Fibroblast of lung (primary cell): Measurements from ENCODE around the gene DRAXIN. TPM values are rescaled to one million over a fixed set of nuclear protein-coding genes. Genes with fewer than 3 reads are reported as not detected.

ENCODE experiments used
- DNase-seq, 2 donors: peaks; one replicate each; pipeline versions ENCODE4 v3.0.0 to v3.0.0-alpha.2; 2010; ENCODE audit warnings: low read depth in 2 of 2
- H2AFZ ChIP-seq: 2 replicates; pipeline ENCODE4 v1.5.1; 2012; ENCODE audit warnings: low read length, control low read depth, inconsistent platforms
- H3K27ac ChIP-seq: 2 replicates; pipeline ENCODE4 v1.5.1; 2011; ENCODE audit warnings: low read length, control low read depth; ENCODE audit not compliant: insufficient read depth
- H3K27me3 ChIP-seq: 2 replicates; pipeline ENCODE4 v1.5.1; 2011; ENCODE audit warnings: mild to moderate bottlenecking, low read length; ENCODE audit not compliant: control insufficient read depth, insufficient read depth
- H3K36me3 ChIP-seq: 2 replicates; pipeline ENCODE4 v1.5.1; 2011; ENCODE audit warnings: low read length; ENCODE audit not compliant: control insufficient read depth, insufficient read depth
- H3K4me1 ChIP-seq: 2 replicates; pipeline ENCODE4 v1.5.1; 2011; ENCODE audit warnings: low read length; ENCODE audit not compliant: control insufficient read depth, insufficient read depth; ENCODE audit errors: extremely low read depth
- H3K4me2 ChIP-seq: 2 replicates; pipeline ENCODE4 v1.5.1; 2011; ENCODE audit warnings: low read length, control low read depth; ENCODE audit not compliant: insufficient read depth; ENCODE audit errors: extremely low read depth
- H3K4me3 ChIP-seq, 4 experiments: fragments of 200-600 bp in 1 of 4; sonication (generic) in 1 of 4; replicated peaks in 1 of 4; 2 replicates each; pipeline ENCODE4 v1.5.1; 2011 to 2016; ENCODE audit warnings: low read length in 4 of 4, low read depth in 3 of 4, mild to moderate bottlenecking in 3 of 4, control low read depth in 2 of 4, inconsistent platforms in 1 of 4, mixed read lengths in 1 of 4; ENCODE audit not compliant: insufficient read depth in 1 of 4; ENCODE audit errors: control extremely low read depth in 1 of 4
- H3K79me2 ChIP-seq: 2 replicates; pipeline ENCODE4 v1.5.1; 2012; ENCODE audit warnings: mild to moderate bottlenecking, low read length, inconsistent platforms; ENCODE audit not compliant: control insufficient read depth, insufficient read depth
- H3K9ac ChIP-seq: 2 replicates; pipeline ENCODE4 v1.5.1; 2011; ENCODE audit warnings: mild to moderate bottlenecking, low read length, control low read depth; ENCODE audit not compliant: insufficient read depth
- H3K9me3 ChIP-seq: 2 replicates; pipeline ENCODE4 v1.5.1; 2012; ENCODE audit warnings: low read depth, low read length; ENCODE audit not compliant: control insufficient read depth, insufficient read depth
- H4K20me1 ChIP-seq: 2 replicates; pipeline ENCODE4 v1.5.1; 2011; ENCODE audit warnings: low read length; ENCODE audit not compliant: control insufficient read depth, insufficient read depth; ENCODE audit errors: extremely low read depth
- EZH2 ChIP-seq: IDR thresholded peaks from 2 replicates; pipeline ENCODE4 v1.5.1; 2012; ENCODE audit warnings: low read length, control low read depth, mild to moderate bottlenecking; ENCODE audit errors: missing control alignments
- polyA plus RNA-seq, 2 donors: library from polyadenylated mRNA; depleted of rRNA in 1 of 2; stranded (reverse) in 1 of 2; unstranded in 1 of 2; fragments of >200 nt; gene quantifications; 2 replicates each; pipeline ENCODE4 v1.2.1, GENCODE V29; 2011 to 2012; ENCODE audit warnings: missing spikeins in 1 of 2
- total RNA-seq: library from RNA; depleted of rRNA; stranded (reverse); fragments of >200 nt; gene quantifications from 2 replicates; pipeline ENCODE4 v1.2.1, GENCODE V29; 2014
- TF ChIP-seq, protein P1 (sequence below), 2 donors: IDR thresholded peaks in 1 of 2; conservative IDR thresholded peaks in 1 of 2; 1 replicate in 1 of 2; 2 replicates in 1 of 2; pipeline ENCODE4 v1.5.1; 2011 to 2012; ENCODE audit warnings: low read length in 2 of 2, control low read depth in 1 of 2, inconsistent platforms in 1 of 2, low read depth in 1 of 2, mild to moderate bottlenecking in 1 of 2

The DRAXIN gene
- total and polyA plus RNA-seq, 2 donors (not counting 1 experiment from before 2014, with no cell fraction given), result 0.03 to 0.50 TPM

- TF ChIP-seq, protein P1, sequence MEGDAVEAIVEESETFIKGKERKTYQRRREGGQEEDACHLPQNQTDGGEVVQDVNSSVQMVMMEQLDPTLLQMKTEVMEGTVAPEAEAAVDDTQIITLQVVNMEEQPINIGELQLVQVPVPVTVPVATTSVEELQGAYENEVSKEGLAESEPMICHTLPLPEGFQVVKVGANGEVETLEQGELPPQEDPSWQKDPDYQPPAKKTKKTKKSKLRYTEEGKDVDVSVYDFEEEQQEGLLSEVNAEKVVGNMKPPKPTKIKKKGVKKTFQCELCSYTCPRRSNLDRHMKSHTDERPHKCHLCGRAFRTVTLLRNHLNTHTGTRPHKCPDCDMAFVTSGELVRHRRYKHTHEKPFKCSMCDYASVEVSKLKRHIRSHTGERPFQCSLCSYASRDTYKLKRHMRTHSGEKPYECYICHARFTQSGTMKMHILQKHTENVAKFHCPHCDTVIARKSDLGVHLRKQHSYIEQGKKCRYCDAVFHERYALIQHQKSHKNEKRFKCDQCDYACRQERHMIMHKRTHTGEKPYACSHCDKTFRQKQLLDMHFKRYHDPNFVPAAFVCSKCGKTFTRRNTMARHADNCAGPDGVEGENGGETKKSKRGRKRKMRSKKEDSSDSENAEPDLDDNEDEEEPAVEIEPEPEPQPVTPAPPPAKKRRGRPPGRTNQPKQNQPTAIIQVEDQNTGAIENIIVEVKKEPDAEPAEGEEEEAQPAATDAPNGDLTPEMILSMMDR (conservative IDR thresholded peaks at IDR 0.05 in 1 of 2, IDR thresholded peaks at IDR 0.05 in 1 of 2; ENCODE audit: low read depth in 1 of 2, low read length in 2 of 2), result no peak
- no peak for TF ChIP-seq EZH2
- no peaks in the 10 kb centered on the region for H3K79me2 ChIP-seq
- H3K4me3 ChIP-seq, result no peak overlapping the region
- H4K20me1 ChIP-seq, result no peaks in the 10 kb centered on the region
- H3K27me3 ChIP-seq, result peaks cover 34% of the 10 kb centered on the region
- H3K36me3 ChIP-seq, result no peaks in the 10 kb centered on the region
- no peak overlapping the region for H3K9ac ChIP-seq
- H3K4me2 ChIP-seq, result no peak overlapping the region
- peaks cover 8% of the 10 kb centered on the region for H3K4me1 ChIP-seq
- H2AFZ ChIP-seq, result no peak overlapping the region
- H3K9me3 ChIP-seq, result no peaks in the 10 kb centered on the region
- no peak for DNase-seq
- H3K27ac ChIP-seq, result no peak overlapping the region
These were observed 3.0 kb upstream of the DRAXIN start for GRCh38 chr1:11688506-11688905.

GRCh38 chr1:11690397-11691301, 861 bp upstream of the DRAXIN start:
- Histone ChIP-seq H2AFZ (no peak overlapping the region), H3K4me1 (peaks cover 8% of the 10 kb centered on the region), H3K79me2 (no peaks in the 10 kb centered on the region), H3K9me3 (no peaks in the 10 kb centered on the region), H4K20me1 (no peaks in the 10 kb centered on the region), H3K27me3 (peaks cover 43% of the 10 kb centered on the region), H3K36me3 (no peaks in the 10 kb centered on the region), H3K4me3 (peak overlapping the region in 1 of 4 experiments; percentile 44), H3K4me2 (peak overlapping the region; percentile 25), H3K9ac (no peak overlapping the region), H3K27ac (no peak overlapping the region)
- TF ChIP-seq, protein P1 (conservative IDR thresholded peaks at IDR 0.05 in 1 of 2, IDR thresholded peaks at IDR 0.05 in 1 of 2; ENCODE audit: low read depth in 1 of 2, low read length in 2 of 2), result no peak
- TF ChIP-seq EZH2, result peak; percentile 94
- DNase-seq, result no peak

- no peaks in the 10 kb centered on the region for H3K9me3 ChIP-seq
- H3K27me3 ChIP-seq, result peaks cover 40% of the 10 kb centered on the region
- no peak overlapping the region for H2AFZ ChIP-seq
- H4K20me1 ChIP-seq, result no peaks in the 10 kb centered on the region
- DNase-seq, result no peak
- H3K79me2 ChIP-seq, result no peaks in the 10 kb centered on the region
- H3K27ac ChIP-seq, result no peak overlapping the region
- no peak overlapping the region for H3K4me3 ChIP-seq
- peaks cover 8% of the 10 kb centered on the region for H3K4me1 ChIP-seq
- TF ChIP-seq EZH2, result peak; percentile 97
- TF ChIP-seq, protein P1 (conservative IDR thresholded peaks at IDR 0.05 in 1 of 2, IDR thresholded peaks at IDR 0.05 in 1 of 2; ENCODE audit: low read depth in 1 of 2, low read length in 2 of 2), result no peak
- peak overlapping the region; percentile 25 for H3K4me2 ChIP-seq
- no peak overlapping the region for H3K9ac ChIP-seq
- H3K36me3 ChIP-seq, result no peaks in the 10 kb centered on the region
These were observed 610 bp downstream of the DRAXIN start for GRCh38 chr1:11691928-11692711.
